Upper lobe of left lung (tissue), 4 donors: ENCODE results near the gene PSEN1.

Experiments used
- CTCF ChIP-seq, 6 experiments: fragments of 450-650 bp in 4 of 6; fragments of 200-600 bp in 2 of 6; sonication (generic) in 2 of 6; IDR thresholded peaks; one replicate each; pipeline ENCODE4 v1.5.1; 2016 to 2019; ENCODE audit warnings: antibody characterized with exemption in 6 of 6
- EP300 ChIP-seq, 4 donors: sonication (generic); formaldehyde crosslinking; IDR thresholded peaks; one replicate each; pipeline ENCODE4 v1.5.1; 2017; ENCODE audit warnings: antibody characterized with exemption in 4 of 4, control low read depth in 2 of 4
- POLR2A ChIP-seq, 4 donors: fragments of 450-650 bp; IDR thresholded peaks; one replicate each; pipeline ENCODE4 v1.5.1; 2016 to 2017; ENCODE audit warnings: antibody characterized with exemption in 4 of 4, mild to moderate bottlenecking in 2 of 4
- POLR2AphosphoS5 ChIP-seq, 2 donors: sonication (generic); formaldehyde crosslinking; IDR thresholded peaks; one replicate each; pipeline ENCODE4 v1.5.1; 2017; ENCODE audit warnings: antibody characterized with exemption in 2 of 2

DNA sequence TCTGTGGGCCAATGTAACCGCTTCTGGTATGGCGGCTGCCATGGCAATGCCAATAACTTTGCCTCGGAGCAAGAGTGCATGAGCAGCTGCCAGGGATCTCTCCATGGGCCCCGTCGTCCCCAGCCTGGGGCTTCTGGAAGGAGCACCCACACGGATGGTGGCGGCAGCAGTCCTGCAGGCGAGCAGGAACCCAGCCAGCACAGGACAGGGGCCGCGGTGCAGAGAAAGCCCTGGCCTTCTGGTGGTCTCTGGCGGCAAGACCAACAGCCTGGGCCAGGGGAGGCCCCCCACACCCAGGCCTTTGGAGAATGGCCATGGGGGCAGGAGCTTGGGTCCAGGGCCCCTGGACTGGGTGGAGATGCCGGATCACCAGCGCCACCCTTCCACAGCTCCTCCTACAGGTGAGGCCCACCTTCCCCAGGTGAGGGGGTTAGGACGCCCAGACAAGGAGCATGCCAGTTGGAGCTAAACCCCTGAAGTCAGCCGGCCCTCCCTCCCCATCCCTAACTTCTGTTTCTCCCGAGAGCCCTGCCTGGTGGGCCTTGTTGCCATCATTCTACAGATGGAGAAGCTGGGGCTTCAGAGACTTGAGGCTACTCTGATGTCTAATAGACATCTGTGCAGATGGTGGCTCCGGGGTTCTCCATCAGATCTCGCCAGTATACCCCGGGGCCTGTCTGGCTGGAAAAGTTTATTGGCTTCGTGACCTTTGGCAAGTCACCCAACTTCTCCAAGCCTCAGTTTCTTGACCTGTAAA is 126.3 kb downstream of the PSEN1 start:
- TF ChIP-seq CTCF (IDR thresholded peaks at IDR 0.05) (no peak), POLR2AphosphoS5 (IDR thresholded peaks at IDR 0.05) (no peak), EP300 (IDR thresholded peaks at IDR 0.05) (no peak), POLR2A (IDR thresholded peaks at IDR 0.05) (no peak)
